Nephron (organoid): ENCODE results near the gene HSD3B1.

Experiments
- H3K27ac Mint-ChIP-seq, 3 experiments: 2 replicates each; pipeline ENCODE4 v1.8.0; 2020; ENCODE audit warnings: mixed read lengths in 3 of 3, mild to moderate bottlenecking in 2 of 3, moderate library complexity in 1 of 3
- H3K27me3 Mint-ChIP-seq: 2 replicates; pipeline ENCODE4 v1.8.0; 2021; ENCODE audit warnings: low read depth, mild to moderate bottlenecking, moderate library complexity, mixed read lengths
- H3K36me3 Mint-ChIP-seq: 2 replicates; pipeline ENCODE4 v1.8.0; 2020; ENCODE audit warnings: low read depth, mixed read lengths
- H3K4me1 Mint-ChIP-seq: 2 replicates; pipeline ENCODE4 v1.8.0; 2020; ENCODE audit warnings: mixed read lengths
- H3K4me3 Mint-ChIP-seq, 3 experiments: 2 replicates each; pipeline ENCODE4 v1.8.0; 2020; ENCODE audit warnings: mild to moderate bottlenecking in 3 of 3, mixed read lengths in 3 of 3, moderate library complexity in 2 of 3
- H3K9me3 Mint-ChIP-seq: 2 replicates; pipeline ENCODE4 v1.8.0; 2020; ENCODE audit warnings: mixed read lengths
- CTCF ChIP-seq, 3 experiments: fragments of 200-600 bp; sonication (generic); IDR thresholded peaks; one replicate each; pipeline ENCODE4 v1.5.0; 2021; ENCODE audit warnings: antibody characterized with exemption in 3 of 3; ENCODE audit not compliant: unreplicated experiment in 3 of 3

The HSD3B1 gene

GRCh38 chr1:119542492-119542946, 35.5 kb downstream of the HSD3B1 start:
- TF ChIP-seq CTCF (IDR thresholded peaks at IDR 0.05; ENCODE audit: unreplicated experiment in 3 of 3): no peak
- Mint-ChIP-seq H3K9me3 (no peaks in the 10 kb centered on the region), H3K36me3 (no peaks in the 10 kb centered on the region), H3K4me1 (no peaks in the 10 kb centered on the region), H3K4me3 (no peak overlapping the region), H3K27ac (no peak overlapping the region), H3K27me3 (peaks cover 14% of the 10 kb centered on the region)

DNA sequence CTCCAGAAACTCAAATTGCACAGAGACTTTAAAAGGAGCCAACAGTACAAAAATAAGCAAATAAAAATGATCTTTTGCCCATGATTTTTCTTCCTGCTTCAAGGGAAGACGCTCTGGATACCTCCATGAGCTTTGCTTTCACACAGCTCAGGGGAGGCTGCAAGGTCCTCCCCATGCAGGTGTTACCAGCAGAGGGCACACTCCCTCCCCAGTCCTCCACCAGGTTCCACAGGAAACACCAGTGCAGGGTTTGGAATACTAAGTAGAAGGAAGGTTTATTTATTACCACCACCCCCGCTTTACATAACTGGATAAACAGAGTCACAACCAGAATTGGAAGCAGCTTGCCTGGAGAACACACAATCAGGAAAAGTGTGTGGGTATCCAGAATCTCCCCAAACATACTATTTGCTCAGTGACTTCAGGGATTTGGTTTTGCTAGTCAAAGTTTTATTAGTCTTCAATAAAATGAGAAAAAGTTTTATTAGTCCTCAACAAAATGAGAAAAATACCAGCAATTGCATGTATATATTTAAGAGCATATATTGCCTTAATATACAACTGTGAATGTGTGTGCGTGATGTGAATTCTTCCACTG, 37.3 kb downstream of the HSD3B1 start:
- Mint-ChIP-seq H3K4me3 (no peak overlapping the region), H3K27ac (no peak overlapping the region), H3K36me3 (no peaks in the 10 kb centered on the region), H3K27me3 (peaks cover 12% of the 10 kb centered on the region), H3K4me1 (peaks cover 12% of the 10 kb centered on the region), H3K9me3 (no peaks in the 10 kb centered on the region)
- peak in 2 of 3 experiments; percentile 14 to 21 for TF ChIP-seq CTCF (IDR thresholded peaks at IDR 0.05; ENCODE audit: unreplicated experiment in 3 of 3)

GRCh38 chr1:119546641-119547040, 39.6 kb downstream of the HSD3B1 start:
- Mint-ChIP-seq H3K4me3 (no peak overlapping the region), H3K4me1 (peaks cover 28% of the 10 kb centered on the region), H3K27ac (no peak overlapping the region), H3K9me3 (no peaks in the 10 kb centered on the region), H3K36me3 (no peaks in the 10 kb centered on the region), H3K27me3 (peaks cover 15% of the 10 kb centered on the region)
- no peak for TF ChIP-seq CTCF (IDR thresholded peaks at IDR 0.05; ENCODE audit: unreplicated experiment in 3 of 3)

DNA sequence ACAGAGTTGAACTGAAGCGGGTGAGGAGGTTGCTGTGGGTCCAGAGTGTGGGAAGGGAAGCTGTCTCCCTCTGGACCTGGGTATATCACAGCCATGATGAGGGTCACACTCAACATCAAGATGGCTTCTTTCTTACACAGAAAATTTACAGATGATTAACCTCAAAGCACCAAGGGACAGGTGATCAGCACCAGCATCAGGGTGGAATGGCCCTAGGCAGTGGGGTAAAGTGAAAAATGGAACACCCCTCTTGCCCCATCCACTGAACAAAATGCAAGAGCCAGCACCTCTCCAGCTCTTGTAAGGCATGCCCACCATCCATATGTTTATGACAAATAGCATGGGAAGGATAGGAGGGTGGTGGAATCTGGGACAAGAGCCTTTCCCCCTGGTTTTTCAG, 40.3 kb downstream of the HSD3B1 start:
- H3K36me3 Mint-ChIP-seq: no peaks in the 10 kb centered on the region
- peaks cover 33% of the 10 kb centered on the region for H3K4me1 Mint-ChIP-seq
- peaks cover 15% of the 10 kb centered on the region for H3K27me3 Mint-ChIP-seq
- TF ChIP-seq CTCF (IDR thresholded peaks at IDR 0.05; ENCODE audit: unreplicated experiment in 3 of 3): no peak
- H3K9me3 Mint-ChIP-seq: no peaks in the 10 kb centered on the region
- H3K4me3 Mint-ChIP-seq: no peak overlapping the region
- no peak overlapping the region for H3K27ac Mint-ChIP-seq

DNA sequence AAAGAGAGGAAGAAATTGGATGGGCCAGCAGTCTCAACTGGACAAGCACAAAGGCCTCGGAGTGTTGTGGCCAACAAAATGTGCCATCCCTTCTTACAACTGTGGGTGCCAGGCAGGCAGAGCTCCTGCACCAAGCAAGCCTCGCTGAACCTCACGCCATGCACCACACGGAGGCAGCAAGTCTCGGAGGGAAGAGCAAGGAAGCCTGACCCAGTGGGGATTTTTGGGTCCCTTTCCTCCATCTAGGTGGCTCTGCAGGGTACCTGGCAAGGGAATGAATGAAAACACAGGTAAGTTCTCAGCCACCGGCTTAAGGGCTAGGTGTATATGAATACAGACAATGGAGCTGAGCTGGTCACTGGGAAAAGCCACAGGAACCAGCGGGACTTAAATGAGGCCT, 40.8 kb downstream of the HSD3B1 start:
- H3K9me3 Mint-ChIP-seq: no peaks in the 10 kb centered on the region
- H3K27me3 Mint-ChIP-seq: peaks cover 15% of the 10 kb centered on the region
- H3K4me3 Mint-ChIP-seq: no peak overlapping the region
- H3K27ac Mint-ChIP-seq: no peak overlapping the region
- H3K36me3 Mint-ChIP-seq: no peaks in the 10 kb centered on the region
- TF ChIP-seq CTCF (IDR thresholded peaks at IDR 0.05; ENCODE audit: unreplicated experiment in 3 of 3): no peak
- H3K4me1 Mint-ChIP-seq: peaks cover 38% of the 10 kb centered on the region

DNA sequence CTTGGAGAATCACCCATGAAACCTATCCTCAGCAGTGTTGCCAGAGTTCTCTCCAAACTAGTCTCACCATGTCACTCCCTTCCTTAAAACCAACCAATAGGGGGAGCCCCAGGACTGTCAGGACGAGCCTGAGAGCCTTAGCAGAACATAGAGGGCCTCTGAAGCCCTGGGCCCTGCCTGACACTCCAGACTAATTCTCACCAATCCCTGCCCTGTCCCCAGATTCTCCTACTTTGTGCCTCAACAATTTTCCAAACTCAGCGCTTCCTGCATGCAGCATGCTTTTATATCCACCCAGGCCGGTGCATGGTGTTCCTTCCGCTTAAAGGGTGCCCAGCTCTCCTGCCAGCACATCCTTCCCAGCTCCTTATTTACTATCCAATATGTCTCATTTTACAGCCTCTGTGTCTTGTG, 42.7 kb downstream of the HSD3B1 start:
- H3K4me1 Mint-ChIP-seq: peaks cover 58% of the 10 kb centered on the region
- peak; percentile 54 to 64 (median 64) for TF ChIP-seq CTCF (IDR thresholded peaks at IDR 0.05; ENCODE audit: unreplicated experiment in 3 of 3)
- no peaks in the 10 kb centered on the region for H3K36me3 Mint-ChIP-seq
- peak overlapping the region in 1 of 3 experiments; percentile 12 for H3K4me3 Mint-ChIP-seq
- peak overlapping the region; percentile 49 to 67 (median 66) for H3K27ac Mint-ChIP-seq
- peaks cover 15% of the 10 kb centered on the region for H3K27me3 Mint-ChIP-seq
- no peaks in the 10 kb centered on the region for H3K9me3 Mint-ChIP-seq
